Erythroblast (primary cell): ENCODE measurements around the gene FKBP1C.

Source experiments
- GATA1 ChIP-seq: IDR thresholded peaks from 2 replicates; pipeline ENCODE4 v1.6.1; 2011; ENCODE audit warnings: low read depth, mild to moderate bottlenecking, control low read depth, low read length, moderate library complexity
- POLR2A ChIP-seq: IDR thresholded peaks from 2 replicates; pipeline ENCODE4 v1.6.1; 2011; ENCODE audit warnings: mild to moderate bottlenecking, low read length

DNA sequence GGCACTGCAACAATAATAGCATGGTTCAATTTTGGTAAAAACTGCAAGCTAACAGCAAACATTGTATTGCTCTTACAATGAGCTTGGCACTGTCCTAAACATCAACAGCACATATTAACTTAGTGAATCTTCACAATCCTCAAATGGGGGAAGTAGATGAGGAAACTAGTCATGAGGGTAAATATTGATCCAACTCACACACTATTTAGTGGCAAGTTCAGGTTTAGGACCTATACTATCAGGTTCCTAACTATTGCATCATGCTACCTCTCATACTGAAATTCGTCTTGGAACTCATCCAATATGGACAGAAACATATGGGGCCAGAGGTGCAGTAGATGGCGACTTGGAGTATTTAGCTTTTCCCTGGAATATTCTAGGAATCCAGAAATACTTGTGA lies 34.2 kb downstream of the FKBP1C start:
- TF ChIP-seq POLR2A = no peak
- TF ChIP-seq GATA1 = no peak
